Activated CD8-positive, alpha-beta memory T cell treated with anti-CD3 and anti-CD28 coated beads for 24 hours (primary cell): ENCODE data around the gene FRZB.
"Not testable (repeated sequence)": the region's sequence is repeated elsewhere in the genome, so short reads cannot be mapped to it uniquely, and the experiment has no call there.

Experiments used
- DNase-seq: peaks from one replicate; pipeline ENCODE4 v3.0.0-alpha.2; 2020

The FRZB gene

DNA sequence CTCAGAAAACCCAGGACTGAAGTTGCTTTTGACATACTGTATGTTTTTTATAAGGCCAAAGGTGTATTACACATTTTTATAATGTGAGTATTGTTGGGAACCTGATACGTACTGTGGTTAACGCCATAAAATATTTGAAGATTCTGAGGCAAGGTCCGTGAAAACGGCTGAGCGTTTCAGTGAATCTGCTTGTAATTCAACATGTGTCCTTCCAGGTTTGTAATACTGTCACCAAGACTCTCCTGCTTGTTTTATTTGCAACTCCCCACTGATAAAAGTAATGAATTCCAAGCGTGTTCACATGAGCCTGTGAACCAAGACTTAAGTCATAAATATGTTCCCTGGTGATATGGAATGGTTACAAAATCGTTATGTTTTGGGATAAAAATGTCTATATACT, 23.9 kb upstream of the FRZB start:
- no peak for DNase-seq

DNA sequence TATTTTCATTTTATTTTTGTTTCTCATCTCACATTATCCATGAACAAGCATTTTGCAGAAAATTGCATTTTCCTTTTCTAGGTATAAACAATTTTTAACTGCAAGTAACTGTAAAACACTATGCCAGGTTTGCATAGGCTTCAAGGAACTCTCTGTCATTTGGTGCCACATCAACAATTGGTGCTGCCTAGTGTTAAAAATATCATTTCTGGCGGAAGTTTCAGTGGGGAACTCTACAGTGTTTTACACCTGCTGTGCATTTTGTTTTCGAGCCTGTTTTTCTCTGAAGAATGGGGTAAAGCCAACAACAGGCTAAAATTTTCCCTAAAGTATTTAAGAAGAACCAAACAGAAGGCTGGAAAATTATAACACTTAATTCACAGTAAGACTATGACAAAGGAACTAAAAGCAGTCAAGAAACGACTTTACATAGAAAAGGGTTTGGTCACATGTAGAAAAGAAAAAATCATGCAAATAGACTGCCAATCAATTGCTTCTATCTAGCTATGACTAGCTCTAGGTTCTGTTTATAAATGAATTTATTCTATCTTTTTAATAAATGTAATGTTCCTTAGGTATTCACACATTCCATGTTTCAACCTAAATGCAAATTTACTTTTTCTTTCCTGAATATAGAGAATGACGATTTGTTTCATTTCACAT, 21.4 kb upstream of the FRZB start:
- DNase-seq, result no peak

DNA sequence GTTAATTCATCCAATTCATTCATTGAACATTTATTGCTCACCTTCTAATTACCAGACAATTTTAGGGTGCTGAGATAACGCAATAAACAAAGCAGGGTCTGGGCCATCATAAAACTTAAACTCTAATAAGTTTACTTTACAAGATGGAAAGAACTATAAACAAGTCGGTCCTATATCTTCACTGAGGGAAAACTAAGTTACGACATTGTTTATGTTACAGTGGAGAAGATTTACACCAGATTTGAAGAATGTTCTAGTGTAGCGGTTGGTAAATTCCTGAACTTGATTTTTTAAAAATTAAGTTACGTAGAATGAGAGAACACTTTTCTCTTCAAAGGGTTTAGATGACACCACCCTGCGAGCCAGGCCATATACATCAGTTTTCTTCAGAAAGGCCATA, 20.7 kb upstream of the FRZB start:
- no peak for DNase-seq

DNA sequence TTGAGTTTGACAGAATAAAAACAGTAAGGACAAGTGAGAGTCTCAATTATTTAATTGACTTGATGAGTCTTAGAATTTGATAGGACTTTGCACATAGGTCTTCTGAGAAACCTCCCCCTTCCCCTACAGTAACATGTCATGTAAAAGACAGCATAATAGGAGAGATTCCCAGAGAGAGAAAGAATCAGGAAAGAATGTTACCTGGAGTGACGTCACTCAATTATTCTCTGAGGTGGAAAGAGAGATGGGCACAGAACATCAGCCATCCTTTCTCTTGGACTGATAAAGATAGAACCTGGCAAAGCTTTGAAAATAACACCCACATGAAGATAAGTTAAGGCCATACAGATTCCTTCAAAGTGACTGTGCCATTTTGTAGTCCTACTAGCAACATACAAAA, 19.3 kb upstream of the FRZB start:
- no peak for DNase-seq

DNA sequence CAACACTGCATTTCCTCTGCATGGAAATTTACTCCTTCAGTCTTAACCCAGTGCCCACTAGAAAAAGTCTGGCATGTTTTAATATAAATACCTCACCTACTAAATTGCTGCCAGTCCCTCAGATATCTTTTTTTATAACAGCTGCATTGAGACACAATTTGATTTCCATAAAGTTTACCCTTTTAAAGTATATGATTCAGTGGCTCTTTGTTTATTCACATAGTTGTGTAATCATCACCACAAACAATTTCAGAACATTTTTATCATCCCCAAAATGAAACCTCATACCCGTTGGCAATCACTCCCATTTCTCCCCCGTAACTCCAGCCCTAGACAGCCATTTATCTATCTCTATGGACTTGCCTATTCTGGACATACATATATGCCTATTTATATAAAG, 17.0 kb upstream of the FRZB start:
- DNase-seq, result no peak

DNA sequence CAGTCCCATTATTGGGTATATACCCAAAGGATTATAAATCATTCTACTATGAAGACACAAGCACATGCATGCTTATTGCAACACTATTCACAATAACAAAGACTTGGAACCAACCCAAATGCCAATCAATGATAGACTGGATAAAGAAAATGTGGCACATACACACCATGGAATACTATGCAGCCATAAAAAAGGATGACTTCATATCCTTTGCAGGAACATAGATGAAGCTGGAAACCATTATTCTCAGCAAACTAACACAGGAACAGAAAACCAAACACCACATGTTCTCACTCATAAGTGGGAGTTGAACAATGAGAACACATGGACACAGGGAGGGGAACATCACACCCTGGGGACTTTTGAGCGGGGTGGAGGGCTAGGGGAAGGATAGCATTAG, 13.7 kb upstream of the FRZB start:
- DNase-seq, result not testable (repeated sequence)

DNA sequence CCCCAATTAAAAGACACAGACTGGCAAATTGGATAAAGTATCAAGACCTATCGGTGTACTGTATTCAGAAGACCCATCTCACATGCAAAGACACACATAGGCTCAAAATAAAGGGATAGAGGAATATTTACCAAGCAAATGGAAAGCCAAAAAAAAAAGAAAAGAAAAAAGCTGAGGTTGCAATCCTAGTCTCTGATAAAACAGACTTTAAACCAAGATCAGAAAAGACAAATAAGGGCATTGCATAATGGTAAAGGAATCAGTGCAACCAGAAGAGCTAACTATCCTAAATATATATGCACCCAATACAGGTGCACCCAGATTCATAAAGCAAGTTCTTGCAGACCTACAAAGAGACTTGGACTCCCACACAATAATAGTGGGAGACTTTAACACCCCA, 10.2 kb upstream of the FRZB start:
- DNase-seq, result not testable (repeated sequence)

DNA sequence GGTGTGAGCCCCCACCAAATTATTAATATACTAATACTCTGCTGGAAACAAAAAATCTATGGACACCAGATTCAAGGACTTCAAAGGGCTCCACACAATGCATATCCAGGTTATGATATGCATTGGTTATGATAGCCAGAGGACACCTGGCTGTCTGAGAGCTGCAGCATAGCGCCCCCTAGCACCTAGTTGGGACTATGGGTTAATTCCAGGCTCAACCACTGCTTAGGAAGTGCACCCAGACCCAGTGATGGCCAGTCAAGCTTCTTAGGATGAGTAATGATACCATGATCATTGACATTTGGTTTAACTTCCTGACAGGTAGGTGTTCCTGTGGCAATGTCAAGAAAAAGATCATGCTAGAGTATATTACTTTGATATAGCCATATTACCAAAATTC, 3.8 kb upstream of the FRZB start:
- no peak for DNase-seq

DNA sequence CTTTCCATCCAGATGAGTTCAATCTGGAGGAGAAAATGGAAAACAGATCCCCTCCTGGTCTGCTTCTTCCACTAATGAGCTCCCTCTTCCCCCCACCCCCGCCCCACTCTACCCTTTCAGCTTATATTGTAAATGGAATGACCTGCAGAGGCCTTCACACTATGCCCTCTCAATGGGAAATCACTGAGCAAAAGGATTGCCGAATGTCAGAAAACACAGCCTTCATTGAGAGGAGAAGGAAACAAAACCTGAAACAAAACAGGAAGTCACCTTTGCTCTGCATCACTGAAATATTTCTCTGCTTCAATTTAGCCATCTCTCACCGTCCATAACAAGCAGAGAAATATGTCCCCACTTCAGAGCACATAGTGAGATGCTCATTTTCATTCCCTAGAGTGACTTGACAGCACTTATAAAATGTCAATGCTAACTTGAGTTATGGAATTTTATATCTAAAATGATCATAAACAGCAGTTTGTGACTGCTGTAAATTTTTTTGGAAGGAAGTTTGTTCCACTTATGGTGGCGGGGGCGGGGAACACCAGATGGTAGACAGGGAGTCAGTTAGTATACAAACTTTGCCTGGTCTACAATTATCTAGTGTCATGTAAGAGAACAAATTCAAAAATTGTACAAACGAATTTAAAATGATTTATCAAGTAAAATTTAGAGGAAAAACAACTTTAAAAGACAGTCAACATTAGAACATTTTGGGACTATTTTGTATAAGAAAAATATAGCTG, 1.8 kb upstream of the FRZB start:
- no peak for DNase-seq

DNA sequence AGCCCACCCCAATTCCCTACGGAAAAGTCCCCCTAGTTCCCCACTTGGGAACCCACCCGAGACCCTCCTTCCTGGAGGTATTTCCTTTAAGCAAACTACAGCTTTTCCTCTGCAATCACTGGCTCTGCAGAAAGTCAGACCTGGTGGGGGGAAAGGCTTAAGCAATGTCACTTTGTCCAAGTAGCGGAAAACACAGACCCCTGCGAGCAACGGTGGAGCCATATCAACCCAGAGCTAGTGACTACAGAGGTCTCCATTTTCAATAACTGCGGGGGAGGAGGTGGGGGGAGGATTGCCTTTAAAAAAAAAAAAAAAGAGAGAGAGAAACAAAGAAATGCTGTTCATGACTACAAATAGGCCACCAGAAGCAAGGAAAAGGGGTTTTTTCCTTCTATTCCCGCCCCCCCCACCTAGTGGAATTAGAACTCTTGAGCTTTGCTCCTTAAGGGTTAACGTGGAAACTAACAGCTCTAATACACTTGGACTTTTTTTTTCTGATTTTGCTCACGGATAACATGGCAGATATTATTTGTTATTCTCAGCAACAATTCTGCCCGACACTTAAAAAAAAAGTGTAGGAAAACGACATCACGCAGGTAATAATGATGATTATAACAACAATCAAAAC, 1.1 kb upstream of the FRZB start:
- no peak for DNase-seq

DNA sequence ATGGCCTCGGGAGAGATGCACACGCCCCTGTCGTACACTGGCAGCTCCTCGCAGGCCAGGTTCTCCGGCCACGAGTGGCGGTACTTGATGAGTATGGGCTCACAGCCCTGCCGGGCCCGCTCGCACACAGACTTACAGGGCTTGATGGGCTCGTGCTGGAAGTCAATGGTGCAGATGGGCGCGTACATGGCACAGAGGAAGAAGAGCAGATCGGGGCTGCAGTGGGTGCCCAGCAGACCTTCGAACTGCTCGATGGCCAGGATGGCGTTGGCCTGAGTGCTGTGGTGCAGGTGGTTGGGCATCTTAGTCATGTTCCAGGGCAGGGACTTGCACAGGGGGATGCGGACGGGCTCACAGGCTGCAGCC, 359 bp downstream of the FRZB start:
- no peak for DNase-seq

DNA sequence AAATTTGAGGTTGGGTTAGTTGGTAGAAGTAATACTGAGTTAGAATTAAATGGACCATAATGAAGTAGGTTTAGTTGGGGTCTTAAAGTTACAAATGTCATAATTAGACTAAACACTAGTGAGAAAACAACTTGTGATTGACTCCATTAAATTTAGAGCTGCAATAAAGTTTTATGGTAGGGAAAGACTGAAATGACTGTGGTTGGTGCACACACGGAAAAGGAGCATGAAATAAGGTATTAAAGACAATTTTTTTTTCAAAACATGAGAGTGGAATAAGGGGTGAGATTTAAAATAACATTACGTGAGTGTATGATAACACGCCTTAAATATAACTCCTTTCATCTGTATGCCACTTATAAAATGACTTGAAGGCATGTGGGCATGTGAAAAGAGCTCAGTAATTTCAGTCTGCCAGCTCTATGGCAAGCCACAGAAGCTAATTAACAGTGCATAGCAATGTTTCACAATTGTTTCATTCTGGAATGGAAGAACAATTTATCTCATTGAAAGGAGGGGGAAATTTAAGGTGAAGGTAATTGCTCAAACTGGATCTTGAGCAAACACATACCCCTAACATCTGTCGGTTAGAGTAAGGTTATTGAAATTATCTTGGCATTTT, 1.4 kb downstream of the FRZB start:
- DNase-seq, result no peak

DNA sequence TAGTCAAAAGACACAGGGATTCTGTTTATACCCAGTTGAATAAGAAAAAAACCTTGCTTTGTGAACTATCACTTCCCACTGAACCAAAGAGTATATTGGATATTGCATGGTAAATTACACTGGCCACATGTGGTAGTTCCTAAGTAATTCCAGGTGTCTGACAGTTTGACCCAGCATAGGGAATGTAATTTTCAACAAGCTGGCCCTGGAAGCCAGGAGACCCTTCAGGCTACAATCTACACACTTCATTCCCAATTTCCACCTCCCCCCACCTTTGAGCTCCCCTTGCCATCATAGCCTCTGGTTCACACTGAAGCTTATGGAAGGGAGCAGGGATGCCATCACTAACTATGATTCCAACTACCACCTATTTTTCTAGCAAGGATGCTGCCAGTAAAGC, 2.8 kb downstream of the FRZB start:
- DNase-seq, result no peak

DNA sequence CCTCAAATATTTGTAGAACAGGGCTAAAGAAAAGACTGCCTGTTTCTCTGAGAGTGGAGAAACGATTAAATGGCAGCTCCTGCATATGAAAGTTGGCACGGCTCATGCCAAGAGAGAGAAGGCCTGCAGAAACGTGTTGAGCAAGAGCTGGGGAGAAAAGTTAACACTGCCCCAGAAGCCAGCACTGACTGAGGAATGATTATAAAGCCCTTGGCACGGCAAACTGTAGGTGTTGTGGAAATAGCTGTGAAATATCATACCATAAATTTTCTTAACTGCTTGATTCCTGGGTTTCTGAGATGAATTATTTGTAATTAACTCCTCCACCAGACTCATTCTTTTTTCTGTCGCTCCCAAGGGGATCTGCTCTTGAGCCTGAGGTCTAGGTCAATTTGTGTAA, 4.3 kb downstream of the FRZB start:
- DNase-seq, result no peak

DNA sequence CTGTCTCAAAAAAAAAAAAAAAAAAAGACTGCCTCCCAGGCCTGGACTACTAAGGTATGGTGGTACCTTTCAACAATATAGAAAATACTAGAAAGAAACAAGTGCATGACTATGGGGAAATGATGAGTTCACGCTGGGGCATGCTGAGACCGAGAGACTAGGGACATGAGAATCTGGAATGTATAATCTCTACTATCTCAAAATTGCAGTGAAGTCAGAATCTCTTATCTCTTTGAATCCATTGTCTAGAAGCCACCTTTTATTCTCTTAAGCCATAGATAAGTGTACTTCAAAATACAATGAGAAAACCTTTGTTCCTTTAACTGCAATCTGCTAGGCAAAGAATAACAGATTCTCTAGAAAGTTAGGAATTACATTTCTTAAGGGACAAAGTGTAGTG, 5.6 kb downstream of the FRZB start:
- DNase-seq, result no peak

DNA sequence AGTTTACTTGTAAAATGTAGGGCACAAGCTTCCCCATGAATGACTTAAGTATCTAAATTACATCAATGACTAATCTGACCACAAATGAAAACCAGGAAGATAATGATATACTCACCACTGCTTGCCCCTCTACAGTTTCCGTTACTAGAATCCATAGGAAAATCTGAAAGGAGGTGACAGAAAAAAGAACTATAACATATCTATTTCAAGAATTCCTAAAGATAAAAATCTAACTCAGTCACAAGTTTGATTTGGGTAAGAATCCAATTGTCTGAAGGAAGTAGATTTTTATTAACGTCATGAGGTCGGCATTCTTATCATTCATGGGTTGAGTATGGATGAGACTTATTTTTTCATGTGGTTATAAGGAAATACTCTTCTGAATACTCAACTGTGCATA, 7.8 kb downstream of the FRZB start:
- no peak for DNase-seq

DNA sequence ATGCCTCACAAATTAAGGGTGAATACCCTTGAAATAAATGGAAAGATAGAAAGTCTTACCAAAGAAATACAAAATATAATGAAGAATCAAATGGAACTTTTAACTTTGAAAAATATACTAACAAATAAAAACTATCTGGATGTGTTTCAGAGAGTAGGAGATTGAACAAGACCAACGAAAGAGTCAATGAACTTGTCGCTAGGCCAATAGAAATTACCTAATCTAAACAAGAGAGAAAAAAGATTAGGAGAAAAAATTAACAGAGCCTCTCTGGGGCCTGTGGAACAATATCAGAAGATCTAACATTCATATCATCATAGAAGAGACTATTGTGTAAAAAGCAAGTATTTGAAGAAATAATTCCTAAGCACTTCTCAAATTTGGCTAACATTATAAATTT, 11.1 kb downstream of the FRZB start:
- DNase-seq, result no peak

DNA sequence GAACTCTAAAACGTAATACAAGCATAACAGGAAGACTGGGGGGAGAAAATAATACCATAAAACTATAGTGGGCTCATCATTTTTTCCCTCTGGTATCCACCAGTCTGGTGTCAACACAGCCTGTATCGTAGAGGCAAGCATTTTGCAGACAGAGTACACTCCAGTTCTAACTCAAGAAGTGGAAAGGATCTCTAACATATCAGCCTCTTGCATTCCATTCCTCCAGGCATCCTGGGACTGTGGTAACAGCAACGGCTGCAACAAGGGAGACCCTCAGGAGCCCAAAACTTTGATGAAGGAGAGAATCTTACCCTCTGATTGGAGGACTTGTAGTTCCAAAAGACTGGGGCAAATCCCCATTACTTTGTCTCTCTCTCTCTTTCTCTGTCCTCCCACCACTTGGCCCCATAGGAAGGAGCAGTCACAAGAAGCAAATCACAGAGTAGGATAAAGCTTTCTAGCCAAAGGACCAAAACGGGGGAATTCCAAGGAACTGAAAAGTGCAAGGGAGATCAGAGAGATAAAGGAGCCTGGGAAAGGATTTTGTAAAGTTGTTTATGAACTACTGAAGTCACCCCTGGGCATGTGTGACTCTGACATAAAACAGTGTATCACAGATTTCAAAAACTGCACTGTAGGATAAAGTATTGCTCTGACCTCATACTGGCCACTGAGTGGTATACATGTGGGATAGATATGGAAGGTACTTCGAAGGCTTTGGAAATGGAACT, 11.9 kb downstream of the FRZB start:
- DNase-seq, result no peak

DNA sequence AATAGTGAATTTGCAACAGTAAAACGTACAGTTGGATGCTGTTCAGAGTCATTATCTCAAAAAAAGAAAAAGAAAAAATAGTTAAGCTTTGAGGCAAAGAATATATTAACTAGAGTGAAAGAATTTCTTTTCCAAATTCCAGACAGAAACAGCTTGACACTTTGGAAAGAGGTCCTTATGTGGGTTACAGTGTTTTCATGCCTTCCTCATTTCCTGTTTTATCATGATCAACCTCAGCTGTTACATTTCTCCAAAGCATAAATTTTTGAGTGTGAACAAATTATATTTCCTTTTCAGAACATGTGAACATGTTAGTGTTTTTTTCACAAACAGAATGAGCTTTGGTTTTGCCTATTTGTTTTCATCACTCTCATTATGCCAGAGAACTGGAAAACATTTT, 13.6 kb downstream of the FRZB start:
- DNase-seq, result no peak

DNA sequence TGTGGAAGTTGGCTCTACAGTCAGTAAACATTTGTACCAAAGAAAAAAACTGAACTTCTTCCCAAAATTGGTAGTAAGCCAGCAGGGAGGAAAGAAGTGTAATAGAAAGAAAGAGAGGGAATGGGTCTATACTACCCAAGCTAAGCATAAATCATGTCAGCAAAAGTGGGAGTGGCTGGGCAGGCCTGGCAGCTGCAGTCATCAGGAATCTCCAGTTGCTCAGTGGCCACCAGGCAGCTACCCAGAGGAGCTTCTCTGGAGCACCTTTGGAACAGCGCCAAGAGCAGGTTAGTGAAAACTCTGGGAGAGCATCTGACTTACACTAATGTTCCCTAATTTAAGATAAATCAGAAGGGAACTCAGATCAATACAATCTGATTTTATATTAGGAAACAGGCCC, 14.3 kb downstream of the FRZB start:
- DNase-seq, result no peak

DNA sequence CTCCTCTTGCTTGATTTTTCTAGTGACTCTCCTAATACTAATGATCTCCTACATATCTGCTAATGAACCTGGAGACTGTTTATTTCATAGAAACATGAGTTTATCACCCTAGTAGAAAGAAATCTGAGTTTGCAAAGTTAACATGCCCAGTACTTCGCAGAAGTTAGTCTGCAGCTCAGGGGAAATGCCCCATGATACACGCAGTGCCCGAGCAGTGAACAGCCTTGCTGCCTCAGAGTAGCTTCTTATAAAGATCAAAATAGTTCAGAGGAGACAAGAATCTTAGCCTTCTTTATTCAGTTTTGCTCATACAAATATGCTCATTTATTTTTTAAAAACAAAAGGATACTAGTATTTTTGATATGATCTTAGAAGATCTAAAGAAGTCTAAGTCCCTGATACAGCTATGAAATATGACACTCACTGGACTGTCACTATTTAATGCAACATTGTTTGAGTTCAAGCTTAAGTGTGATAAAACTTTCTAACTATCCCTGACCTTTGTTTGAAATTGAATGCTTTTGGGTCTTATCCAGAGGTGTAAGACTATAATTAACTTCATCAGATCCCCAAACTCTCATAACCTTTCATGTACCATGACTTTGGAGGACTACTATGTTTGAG, 20.5 kb downstream of the FRZB start:
- no peak for DNase-seq

DNA sequence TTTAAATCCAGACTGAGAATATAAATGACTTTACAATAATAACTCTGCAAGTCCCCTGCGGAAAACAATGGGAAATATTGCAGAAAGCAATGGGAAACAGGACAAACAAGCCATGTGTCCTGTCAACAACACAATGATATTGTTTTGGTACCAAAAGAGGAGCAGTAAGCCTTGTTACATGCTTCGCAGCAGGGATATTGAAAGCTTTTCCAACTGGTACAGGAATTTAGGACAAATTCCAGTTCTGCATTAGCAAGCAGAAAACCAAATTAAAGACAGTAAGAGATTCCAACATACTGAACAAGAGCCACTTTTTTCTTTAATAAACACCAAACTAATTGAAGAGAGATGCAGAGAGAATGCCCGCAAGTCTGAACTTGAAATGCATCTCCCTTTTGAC, 30.0 kb downstream of the FRZB start:
- DNase-seq, result no peak

DNA sequence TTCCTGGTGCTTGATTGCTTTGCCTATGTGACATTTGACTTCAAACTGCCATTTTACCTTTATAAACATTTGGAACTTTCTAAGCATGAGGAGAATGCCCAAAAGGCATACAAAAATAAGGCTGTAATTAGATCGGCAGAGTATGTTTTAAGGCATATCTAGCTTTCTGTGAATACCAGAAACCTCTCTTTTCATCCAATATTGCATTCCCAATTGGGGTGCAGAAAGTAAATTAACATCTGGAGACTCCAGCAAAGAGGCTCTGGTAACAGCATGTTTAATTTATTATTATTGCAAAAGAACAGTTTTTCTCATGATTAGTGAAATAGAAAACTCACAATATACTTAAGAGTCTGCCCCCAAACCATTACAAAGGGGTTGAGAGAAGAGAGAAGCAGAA, 32.1 kb downstream of the FRZB start:
- DNase-seq, result no peak
